Pons (tissue), 1 donor: ENCODE data around the gene ACAP1.
A peak's percentile ranks its signal among the peaks of the same experiment; 100 is the strongest.

Source experiments
- DNase-seq: peaks from one replicate; pipeline ENCODE4 v3.0.0-alpha.2; 2016; ENCODE audit warnings: low spot score

ACAP1 gene

DNA sequence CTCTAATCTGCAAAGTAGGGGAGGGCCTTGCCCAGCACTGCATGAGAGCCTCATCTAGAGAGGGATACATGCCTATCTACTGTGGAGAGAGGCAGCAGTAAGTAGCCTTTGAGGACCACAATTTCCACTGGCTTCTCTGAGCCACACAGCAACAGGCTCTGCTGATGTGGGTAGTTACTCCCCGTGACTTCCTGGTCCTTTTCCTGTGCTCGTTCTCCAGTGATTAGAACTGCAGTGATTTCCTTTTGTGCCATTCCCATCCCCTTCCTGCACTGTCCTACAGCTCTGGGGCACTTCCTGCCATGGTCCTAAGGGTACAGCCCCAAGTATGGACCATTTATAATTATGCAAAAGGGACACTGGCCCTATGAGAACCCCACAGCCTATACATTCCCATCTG lies 55.0 kb downstream of the ACAP1 start:
- DNase-seq: no peak

DNA sequence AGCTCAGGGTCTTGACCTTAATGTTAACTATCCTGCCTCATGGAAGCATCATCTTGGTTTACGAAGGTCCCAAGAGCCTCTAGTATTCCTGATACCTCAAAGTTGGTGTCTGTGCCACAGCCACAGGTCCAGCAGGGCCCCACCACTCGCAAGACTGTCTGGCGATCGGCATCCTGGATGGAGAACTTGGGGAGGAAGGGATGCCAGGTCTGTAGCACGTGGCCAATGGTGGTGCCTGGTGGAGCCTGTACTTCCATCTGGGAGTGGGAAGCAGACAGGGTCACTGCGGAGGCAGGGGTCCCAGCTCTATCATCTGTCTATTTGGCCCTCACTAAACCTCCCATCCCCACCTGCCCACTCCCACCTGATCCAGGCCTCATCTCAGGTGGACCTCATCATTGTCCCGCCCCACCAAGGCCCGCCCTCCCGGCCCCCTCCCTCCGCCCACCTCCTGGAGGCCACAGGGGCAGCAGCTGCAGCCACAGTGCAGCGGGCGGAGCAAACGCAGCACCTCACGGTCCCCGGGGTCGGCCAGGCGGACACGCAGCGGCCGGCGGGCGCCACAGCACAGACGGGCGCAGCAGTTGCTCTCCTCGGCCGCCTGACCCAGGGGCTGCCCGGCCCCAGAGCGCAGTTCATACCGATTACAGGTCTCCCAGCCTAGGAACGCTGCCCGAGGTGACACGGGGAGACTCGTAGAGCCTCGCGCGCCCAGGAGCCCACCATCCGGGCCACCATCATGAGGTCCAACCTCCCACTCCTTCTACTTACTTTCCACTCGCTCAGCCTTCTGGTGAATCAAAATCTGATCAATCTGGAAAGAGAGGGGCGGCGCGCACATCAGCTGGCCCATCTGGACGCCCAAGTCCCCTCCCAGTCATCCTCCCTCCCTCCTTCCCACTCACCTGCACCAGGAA lies 56.6 kb downstream of the ACAP1 start:
- DNase-seq: no peak

DNA sequence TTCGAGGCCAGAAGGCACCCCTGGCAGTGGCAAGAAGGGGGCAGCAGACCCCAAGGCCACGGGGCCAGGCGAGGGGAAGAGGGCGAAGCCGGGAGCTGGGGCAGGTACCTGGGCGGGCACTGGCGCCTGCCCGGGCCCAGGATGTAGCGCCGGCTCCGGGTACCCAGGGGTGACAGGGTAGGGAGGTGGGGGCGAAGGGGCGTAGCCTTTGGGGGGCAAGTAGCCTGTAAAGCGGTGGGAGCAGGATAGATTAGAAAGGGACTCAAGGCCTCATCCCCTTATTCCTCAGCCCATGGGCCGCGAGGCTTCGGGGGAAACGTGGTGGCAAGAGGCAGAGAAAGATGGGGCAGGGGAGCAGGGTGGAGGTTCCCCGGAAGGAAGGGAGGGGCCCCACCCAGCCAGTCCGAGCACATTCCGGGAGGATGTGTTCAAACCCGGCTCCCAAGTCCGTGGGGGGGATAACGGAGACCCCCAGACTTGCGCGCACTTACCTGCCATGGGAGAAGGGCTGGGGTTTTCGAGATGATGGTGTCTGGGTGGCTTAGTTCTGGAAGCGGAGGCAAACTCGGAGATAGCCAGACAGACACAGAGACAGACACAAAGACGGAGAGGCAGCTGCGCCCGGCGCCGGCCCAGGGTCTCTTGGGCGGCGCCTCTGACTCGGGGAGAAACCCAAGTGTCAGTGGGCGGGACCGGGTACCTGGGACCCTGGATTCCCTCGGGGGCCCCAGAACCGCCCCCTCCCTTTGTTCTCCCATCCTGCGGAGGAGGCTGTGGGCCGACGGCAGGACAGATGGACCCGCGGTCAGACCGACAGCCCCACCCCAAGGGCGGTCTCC lies 57.5 kb downstream of the ACAP1 start:
- no peak for DNase-seq

DNA sequence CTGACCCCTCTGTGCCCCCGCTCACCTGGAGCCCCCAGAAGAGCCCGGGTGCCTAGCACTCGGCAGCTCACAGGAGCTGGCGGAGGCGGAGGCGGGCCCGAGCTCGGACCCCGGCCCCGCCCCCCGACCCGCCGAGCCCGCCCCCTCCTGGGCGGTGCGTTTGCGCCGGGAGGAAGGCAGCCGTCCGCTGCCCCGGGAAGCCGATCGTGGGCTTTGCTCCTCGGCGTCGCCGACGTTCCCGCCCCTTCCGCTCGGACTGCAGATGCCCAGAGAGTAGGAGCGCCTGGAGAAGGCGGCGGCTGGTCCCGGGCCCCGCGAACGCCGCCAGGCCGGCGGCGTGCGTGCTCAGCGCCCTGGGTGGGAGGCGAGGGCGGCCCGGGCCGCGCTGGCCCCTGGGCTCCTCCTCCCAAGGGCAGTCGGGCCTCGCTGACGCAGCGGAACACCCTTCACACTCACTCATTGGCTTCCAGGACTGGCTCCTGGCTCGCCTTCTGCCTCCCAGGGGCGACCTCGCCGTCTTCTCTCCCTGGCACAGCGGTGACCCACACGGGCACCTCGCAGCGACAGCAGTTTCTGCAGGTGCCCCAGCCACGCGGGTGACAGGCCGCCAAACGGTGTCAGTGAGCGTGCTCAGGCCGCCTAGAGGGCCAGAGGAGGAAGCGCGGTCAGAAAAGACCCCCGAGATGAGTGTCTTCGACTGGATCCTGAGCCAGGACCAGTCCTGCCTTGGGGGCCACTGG lies 58.3 kb downstream of the ACAP1 start, which contains the start of gene PLSCR3:
Gene PLSCR3 (minus strand): TSS at position 74 of the 740 bp plus-strand sequence. CDS start 415 bp downstream, outside the sequence.
- peak; percentile 75 for DNase-seq

DNA sequence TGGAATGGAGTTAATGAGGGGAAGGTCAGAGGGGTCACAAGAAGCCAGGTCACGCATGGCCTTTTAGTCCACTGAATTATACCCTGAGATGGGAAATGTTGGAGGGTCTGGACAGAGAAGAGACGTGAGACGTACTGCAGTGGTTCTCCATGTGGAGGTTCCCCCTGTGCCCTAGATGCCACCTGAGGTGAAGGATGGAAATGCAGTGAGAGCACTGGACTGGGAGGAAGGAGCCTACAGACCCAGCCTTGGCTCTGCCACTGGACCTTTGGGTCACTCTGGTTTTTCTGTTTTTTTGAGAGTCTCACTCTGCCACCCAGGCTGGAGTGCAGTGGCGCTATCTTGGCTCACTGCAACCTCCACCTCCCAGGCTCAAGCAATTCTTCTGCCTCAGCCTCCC lies 59.8 kb downstream of the ACAP1 start:
- no peak for DNase-seq

DNA sequence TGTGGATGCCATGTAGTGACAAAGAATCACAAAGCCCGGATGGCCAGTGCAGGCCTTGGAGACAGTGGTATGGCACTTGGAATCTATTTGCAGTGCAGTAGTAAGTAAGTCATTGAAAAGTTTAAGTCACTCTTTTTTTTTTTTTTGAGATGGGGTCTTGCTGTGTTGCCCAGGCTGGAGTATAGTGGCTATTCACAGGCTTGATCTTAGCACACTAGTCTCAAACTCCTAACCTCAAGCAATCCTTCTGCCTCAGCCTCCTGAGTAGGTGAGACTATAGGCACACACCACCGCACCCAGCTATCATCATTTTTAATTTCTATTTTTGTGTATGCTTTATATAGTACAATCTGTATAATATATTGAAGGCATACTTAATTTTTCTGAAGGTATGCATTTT lies 62.3 kb downstream of the ACAP1 start:
- no peak for DNase-seq
